HL-60 (cell line): ENCODE results near the gene DSC1.

Source experiments
- DNase-seq, 2 experiments: peaks; one replicate each; pipeline ENCODE4 v3.0.0-alpha.2; 2010 to 2020; ENCODE audit warnings: low read depth in 1 of 2, low spot score in 1 of 2
- H3K27ac ChIP-seq: fragments of 250-450 bp; sonication (Bioruptor Pico); replicated peaks from 2 replicates; pipeline ENCODE4 v1.5.1; 2020; ENCODE audit warnings: mild to moderate bottlenecking, moderate library complexity
- H3K27me3 ChIP-seq: fragments of 250-450 bp; sonication (Bioruptor Pico); 2 replicates; pipeline ENCODE4 v1.5.1; 2021; ENCODE audit warnings: mild to moderate bottlenecking, moderate library complexity; ENCODE audit not compliant: insufficient read depth, poor library complexity, severe bottlenecking
- H3K4me3 ChIP-seq: replicated peaks from 2 replicates; pipeline ENCODE4 v1.5.1; 2011; ENCODE audit warnings: mild to moderate bottlenecking, control low read depth, low read length; ENCODE audit not compliant: insufficient read depth
- CTCF ChIP-seq: IDR thresholded peaks from one replicate; pipeline ENCODE4 v1.5.1; 2011; ENCODE audit warnings: low read length, control low read depth, inconsistent platforms; ENCODE audit not compliant: insufficient read depth
- GABPA ChIP-seq: IDR thresholded peaks from 2 replicates; pipeline ENCODE4 v1.6.1; 2012; ENCODE audit warnings: low read depth
- POLR2AphosphoS5 ChIP-seq: IDR thresholded peaks from 2 replicates; pipeline ENCODE4 v1.6.1; 2012; ENCODE audit warnings: low read depth
- SPI1 ChIP-seq: IDR thresholded peaks from 2 replicates; pipeline ENCODE4 v1.6.1; 2012; ENCODE audit warnings: low read depth, mild to moderate bottlenecking, borderline replicate concordance
- TF ChIP-seq, protein P1 (sequence below): IDR thresholded peaks from 2 replicates; pipeline ENCODE4 v1.6.1; 2012; ENCODE audit warnings: low read depth; ENCODE audit not compliant: insufficient replicate concordance

DSC1 gene

DNA sequence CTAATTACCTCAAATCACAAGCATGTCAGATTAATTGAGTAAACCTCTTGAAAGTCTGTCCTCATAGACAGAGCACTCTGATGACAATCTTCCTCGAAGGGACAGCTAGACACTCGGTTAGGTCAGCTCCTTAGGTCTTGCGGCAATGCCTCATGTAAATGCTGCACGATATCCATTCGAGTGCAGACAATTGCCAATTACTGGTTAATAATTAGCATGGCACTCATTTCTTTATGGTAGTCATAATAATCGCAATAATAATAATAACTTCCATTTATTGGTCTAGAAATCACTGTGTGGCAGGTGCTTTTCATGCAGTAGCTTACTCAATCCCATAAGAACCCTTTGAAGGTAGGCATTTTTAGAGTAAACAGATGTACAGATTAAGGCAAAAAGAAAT lies 44.7 kb upstream of the DSC1 start:
- TF ChIP-seq POLR2AphosphoS5 (no peak), GABPA (no peak), SPI1 (no peak), CTCF (no peak)
- TF ChIP-seq, protein P1, sequence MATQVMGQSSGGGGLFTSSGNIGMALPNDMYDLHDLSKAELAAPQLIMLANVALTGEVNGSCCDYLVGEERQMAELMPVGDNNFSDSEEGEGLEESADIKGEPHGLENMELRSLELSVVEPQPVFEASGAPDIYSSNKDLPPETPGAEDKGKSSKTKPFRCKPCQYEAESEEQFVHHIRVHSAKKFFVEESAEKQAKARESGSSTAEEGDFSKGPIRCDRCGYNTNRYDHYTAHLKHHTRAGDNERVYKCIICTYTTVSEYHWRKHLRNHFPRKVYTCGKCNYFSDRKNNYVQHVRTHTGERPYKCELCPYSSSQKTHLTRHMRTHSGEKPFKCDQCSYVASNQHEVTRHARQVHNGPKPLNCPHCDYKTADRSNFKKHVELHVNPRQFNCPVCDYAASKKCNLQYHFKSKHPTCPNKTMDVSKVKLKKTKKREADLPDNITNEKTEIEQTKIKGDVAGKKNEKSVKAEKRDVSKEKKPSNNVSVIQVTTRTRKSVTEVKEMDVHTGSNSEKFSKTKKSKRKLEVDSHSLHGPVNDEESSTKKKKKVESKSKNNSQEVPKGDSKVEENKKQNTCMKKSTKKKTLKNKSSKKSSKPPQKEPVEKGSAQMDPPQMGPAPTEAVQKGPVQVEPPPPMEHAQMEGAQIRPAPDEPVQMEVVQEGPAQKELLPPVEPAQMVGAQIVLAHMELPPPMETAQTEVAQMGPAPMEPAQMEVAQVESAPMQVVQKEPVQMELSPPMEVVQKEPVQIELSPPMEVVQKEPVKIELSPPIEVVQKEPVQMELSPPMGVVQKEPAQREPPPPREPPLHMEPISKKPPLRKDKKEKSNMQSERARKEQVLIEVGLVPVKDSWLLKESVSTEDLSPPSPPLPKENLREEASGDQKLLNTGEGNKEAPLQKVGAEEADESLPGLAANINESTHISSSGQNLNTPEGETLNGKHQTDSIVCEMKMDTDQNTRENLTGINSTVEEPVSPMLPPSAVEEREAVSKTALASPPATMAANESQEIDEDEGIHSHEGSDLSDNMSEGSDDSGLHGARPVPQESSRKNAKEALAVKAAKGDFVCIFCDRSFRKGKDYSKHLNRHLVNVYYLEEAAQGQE, result no peak
- DNase-seq, result no peak
- H3K27ac ChIP-seq, result peak overlapping the region; percentile 5
- no peaks in the 10 kb centered on the region for H3K27me3 ChIP-seq
- H3K4me3 ChIP-seq, result no peak overlapping the region

DNA sequence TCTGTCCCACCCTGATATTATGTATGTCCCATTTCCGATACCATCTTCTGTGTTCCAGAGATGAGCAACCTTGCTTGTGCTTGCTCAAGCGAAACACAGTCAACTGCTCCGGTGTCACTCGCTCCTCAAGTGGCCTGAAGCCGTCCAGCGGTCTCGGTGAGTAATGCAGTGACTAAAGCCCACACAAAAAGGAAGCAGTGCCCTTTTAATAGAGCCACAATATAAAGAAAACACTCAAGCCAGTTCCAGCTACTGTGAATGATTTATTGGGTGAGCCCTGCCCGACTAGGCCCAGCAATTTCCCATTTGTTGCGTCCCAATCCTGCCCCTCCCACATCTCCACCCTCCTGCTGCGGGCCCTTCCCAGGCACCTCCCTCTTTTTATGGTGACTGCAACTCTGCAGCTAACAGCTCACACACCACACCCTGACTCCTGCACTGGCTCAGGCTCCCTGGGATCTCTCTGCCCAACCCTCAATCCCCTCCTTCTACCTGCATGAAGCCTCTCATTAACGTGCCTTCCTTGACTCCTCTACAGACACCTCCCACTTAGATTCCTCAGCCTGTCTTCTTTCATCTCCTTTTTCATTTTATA lies 44.2 kb upstream of the DSC1 start:
- Histone ChIP-seq H3K27ac (peak overlapping the region; percentile 98), H3K4me3 (peak overlapping the region; percentile 15; the same call in 1 of the 2 replicates), H3K27me3 (no peaks in the 10 kb centered on the region)
- peak; percentile 60 to 82 for DNase-seq
- TF ChIP-seq GABPA (no peak), SPI1 (no peak), POLR2AphosphoS5 (peak; percentile 54; the same call in 1 of the 2 replicates), CTCF (peak; percentile 67)
- TF ChIP-seq, protein P1, result no peak

DNA sequence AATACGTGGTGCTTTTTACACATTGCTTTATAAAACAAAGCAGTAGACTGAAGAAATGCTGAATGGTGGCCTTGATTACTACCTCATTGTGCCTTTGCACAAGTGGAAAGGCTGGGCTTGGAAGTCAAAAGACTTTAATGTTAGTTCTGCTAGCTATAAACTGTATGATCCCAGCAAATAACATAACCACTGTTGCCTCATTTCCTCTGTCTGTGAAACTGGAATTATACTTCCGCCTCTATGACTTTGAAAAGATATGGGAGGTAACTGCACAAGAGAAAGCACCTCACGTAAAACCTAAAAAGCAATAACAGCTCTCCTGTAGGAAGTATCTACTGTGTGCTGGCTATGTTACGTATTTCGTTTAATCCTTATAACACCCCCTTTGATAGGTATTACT lies 43.4 kb upstream of the DSC1 start:
- H3K27ac ChIP-seq, result peak overlapping the region; percentile 98
- no peaks in the 10 kb centered on the region for H3K27me3 ChIP-seq
- TF ChIP-seq POLR2AphosphoS5 (no peak), SPI1 (peak; percentile 9; the same call in 1 of the 2 replicates), GABPA (peak; percentile 30; the same call in 1 of the 2 replicates), CTCF (no peak)
- TF ChIP-seq, protein P1, result no peak
- H3K4me3 ChIP-seq, result peak overlapping the region; percentile 15; the same call in 1 of the 2 replicates
- peak; percentile 31 to 78 for DNase-seq
